GM21737 (cell line): Measurements from ENCODE around the gene VEZF1.

Experiments used
- ATAC-seq: cut with Tn5 transposase; IDR thresholded peaks from one replicate; pipeline ENCODE4 v1.9.1; 2021; ENCODE audit warnings: mild to moderate bottlenecking, moderate library complexity; ENCODE audit not compliant: unreplicated experiment

VEZF1 gene

DNA sequence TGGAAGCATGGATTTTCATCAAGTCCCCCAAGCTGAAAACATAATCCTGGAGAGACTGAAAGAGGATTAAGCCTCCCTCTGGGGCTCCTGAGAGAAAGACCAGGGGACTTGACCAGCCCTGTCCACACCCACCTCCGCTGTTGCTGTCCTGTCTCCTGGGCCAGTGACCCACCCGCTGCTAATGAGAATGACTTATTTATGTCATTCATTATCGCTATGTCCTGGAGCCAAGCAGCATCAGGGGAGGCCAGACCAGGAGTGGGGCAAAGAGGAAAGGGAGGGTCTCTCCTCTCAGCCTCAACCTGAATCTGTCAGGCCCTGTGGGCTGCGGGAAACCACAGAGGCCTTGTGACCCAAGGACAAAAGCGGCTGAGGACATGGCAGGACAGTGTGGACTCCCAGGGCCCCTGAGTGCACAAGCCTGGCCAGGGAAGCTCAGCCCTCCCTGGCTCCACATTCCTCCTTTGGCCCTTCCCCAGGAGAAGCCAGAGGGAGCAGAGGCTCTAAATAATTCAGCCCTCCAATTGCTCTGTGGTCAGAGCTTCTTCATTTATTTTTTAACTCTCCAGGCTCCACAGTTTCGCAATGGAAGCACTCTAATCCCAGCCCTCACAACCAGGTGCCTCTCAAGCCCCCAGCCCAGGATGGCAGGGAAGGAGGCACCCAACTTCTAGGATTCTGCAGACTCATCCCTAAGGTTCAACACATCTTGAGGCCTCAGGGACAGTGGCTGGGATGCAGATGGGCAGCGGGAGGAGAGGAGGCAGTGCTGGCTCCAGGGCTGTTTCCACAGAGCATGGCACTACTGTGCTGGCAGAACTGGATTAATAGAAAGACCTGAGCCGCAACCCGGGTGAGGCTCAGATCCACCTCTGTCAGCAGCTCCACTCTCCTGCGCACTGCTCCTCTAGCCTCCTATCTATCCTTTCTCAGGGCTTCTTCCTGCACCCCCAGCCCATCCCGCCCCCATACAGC, 51.9 kb downstream of the VEZF1 start:
- ATAC-seq, result no peak

DNA sequence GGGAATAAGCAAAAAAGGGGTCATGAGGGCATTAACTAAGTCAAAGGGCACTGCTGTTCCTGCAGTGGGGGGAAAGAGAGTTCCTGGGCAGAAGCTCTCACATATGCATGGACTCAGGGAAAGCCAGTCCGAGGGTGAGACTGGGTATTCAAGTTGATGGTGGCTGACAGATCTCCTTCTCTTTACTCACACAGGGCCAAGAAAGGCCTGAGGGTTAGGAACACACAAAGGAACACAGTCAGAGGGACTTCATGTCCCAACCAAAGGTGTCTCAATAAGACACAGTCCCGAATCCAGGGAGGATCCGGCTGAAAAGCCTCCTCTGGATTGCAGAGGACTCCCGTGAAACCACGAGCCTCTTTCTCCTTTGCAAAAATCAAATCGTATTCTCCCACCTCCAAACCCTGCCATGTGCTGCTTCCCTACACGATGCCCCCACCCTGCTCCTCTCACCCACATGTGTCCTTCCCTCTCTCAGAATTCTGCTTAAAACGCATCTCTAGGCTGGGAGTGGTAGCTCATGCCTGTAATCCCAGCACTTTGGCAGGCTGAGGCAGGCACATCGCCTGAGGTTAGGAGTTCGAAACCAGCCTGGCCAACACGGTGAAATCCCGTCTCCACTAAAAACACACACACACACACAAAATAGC, 56.4 kb downstream of the VEZF1 start:
- no peak for ATAC-seq

DNA sequence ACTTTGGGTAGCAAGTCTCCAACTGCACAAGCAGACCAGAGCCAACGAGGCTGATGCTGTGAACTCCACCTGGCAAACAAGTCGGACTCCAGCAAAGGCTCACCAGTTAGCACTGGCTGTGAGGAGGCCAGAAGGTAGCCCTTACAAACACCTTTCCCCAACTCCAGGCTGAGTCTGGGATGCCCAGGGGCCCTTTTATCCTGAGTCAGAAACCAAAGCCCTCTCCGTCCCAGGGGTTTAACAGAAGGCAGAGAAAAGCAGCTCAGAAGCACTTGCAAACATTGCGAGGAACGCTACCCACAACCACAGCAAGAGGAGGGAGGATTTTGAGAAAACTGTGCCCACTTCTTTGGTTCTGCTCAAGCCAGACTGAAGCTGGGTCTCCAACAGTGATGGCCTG, 57.8 kb downstream of the VEZF1 start:
- ATAC-seq, result no peak

DNA sequence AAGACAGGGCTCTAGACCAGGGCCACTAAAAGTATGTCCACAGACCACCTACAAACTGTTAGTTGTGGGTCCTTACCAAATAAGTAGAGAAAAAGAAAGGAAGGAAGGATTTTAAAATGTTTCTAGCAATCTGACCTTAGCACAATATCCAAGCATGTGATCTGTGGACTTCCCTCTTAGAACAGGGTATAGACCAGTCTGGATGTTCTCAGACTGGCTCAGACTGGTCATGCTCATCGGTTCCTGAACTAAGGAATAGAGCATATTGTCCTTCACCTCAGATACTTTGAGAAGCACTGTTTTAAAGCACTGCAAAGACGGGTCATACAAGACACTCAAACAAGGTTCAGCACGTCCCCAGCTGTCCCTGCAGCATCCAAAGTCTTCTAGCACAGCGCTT, 58.7 kb downstream of the VEZF1 start:
- ATAC-seq, result no peak

DNA sequence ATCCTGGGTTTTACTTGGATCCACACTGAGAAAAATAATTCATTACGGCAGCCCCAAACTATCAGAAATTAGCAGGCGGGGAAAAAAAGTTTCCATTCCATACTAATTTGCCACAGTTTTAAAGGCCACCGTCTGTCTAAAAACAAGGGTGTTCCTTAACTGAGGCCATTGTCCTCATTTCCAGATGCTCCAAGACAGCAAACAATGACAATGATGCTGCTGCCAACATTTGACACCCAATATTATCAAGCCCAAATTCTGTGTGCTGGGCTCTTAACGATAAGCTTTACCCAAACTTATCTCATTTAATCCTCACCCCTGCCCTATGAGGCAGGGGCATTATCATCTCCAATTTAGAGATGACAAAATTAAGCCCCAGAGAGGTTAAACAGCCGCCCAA, 59.1 kb downstream of the VEZF1 start:
- no peak for ATAC-seq

DNA sequence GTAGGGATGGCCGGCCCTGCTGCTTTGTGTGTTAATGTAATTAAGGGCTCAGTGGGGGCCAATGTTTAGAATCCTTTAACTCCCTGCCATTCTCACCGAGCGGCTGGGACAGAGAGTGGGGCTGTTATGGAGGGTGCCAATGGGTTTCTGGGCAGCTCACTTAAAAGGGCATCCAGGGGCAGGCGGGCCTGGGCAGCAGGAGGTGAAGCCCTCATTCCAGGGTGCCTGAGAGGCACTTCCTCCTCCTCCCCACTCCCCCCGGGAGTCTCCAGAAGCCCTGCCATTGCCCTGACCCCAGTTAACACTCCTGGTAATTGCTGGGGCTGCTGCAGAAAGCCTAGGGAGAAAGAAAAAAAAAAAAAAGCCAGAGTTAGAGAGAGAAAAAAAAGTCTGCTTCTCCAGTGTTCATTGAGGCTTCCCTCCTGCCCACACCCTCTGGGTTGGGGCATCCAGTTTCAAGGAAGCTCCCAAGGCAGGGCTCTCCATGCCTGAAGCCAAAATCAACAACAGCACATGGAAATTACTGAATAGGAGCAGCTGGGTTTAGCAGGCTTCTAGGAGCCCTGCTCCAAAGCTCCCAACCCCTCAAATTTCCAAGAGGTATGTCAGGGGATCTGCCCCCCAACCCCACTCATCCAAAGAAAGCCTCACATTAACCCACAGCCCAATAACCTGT, 60.9 kb downstream of the VEZF1 start:
- ATAC-seq, result no peak

DNA sequence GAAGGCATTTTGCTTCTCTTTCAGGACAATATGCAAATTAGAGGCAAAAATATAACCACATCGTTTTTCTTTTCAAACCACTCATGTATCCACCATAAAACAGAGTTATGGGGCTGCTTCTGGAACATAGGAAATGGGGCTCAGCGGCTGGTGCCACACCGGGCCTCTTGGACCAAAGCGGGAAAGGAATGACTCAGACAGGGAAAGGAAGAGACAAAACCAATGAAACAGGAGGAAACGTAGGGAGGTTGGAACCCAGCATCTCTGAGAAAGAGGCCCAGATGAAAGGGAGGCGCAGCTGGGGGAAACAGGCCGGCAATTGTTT, 61.4 kb downstream of the VEZF1 start:
- no peak for ATAC-seq

DNA sequence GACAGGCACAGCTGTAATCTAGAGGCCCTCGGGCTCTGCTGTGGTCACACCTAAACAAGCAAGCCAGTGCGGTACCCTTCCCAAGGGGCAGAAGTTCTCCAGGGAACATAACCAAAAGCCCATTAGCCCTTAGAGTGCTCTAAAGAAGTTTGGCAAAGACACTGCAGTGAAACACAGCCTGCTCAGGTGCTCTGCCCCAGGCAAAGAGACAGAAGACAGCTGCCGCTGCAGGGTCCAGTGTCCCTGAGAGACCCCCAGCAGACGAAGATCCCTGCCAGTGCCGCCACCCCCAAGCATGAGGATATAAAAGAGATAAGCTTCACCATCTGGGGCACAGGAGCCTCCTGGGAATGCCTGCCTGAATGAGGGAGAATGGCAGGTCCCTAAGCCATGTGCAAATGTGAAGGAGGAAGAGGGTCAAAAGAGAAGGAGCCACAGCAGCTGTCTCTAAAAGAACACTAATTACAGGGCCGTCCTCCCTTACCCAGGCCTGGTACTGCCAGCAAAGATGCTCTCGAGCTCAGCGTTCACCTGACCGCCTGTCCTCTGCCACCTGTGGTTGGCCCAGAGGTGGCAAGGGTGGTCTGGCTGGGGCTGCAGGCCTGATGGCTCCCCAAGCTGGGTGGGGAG, 62.6 kb downstream of the VEZF1 start:
- ATAC-seq, result no peak

DNA sequence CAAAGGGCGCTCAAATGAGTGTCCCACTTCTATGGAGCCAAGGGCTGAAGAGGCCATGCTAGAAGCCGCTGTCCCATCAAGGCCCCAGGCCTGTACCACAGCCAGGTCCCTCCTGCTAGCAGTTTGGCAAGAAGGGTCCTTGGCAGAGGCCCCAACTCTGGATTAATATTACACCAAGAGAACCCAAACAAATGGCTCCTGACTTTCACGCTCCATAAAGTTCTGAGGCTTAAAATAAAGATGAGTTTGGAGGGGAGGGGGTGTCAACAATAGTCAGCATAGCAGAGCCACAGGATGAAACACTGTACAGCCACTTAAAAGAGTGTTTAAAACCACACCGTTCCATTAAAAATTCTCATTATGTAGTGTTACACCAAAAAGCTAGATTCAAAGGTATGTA, 63.4 kb downstream of the VEZF1 start:
- ATAC-seq, result no peak
